ENCODE results near the gene ISCA1. TPM values are rescaled to one million over a fixed set of nuclear protein-coding genes. Genes with fewer than 3 reads are reported as not detected.
"Not testable (repeated sequence)": the region's sequence is repeated elsewhere in the genome, so short reads cannot be mapped to it uniquely, and the experiment has no call there.

ISCA1 gene
- total RNA-seq, 1 donor from 2014 or later, result 20.6 TPM

DNA sequence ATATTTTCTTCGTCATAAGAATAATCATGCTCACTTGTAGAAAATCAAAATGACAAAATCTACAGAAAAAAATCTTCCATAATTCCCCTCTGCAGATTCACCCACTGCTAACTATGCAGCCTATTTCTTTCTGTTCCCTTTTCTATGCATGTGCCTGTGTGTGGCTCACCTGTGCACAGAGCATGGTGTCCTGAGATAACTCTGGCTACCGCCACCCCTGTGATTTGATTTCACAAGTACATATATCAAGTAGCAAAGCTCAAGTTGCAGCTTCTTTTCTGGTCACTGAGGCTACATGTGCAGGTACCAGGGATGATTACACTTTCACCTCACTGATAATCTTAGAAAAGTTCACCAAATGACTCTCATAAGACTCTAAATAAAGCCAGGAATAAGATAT lies 18.4 kb upstream of the ISCA1 start:
- H3K27ac ChIP-seq, result no peak overlapping the region
- TF ChIP-seq CTCF (IDR thresholded peaks at IDR 0.05), result no peak
- H3K36me3 ChIP-seq, result peaks cover 72 to 90% of the 10 kb centered on the region in 2 donors
- no peaks in the 10 kb centered on the region for H3K27me3 ChIP-seq
- H3K4me3 ChIP-seq, result no peak overlapping the region
- H3K4me1 ChIP-seq, result no peaks in the 10 kb centered on the region
- DNase-seq (ENCODE audit: low spot score in 2 of 2), result no peak
- no peaks in the 10 kb centered on the region for H3K9me3 ChIP-seq
- intact Hi-C loops (cut with DNase I), result no loop called here

GRCh38 chr9:86298873-86299272 lies 16.5 kb upstream of the ISCA1 start:
- Histone ChIP-seq H3K9me3 (no peaks in the 10 kb centered on the region), H3K4me3 (no peak overlapping the region), H3K27me3 (no peaks in the 10 kb centered on the region), H3K4me1 (no peaks in the 10 kb centered on the region), H3K27ac (no peak overlapping the region), H3K36me3 (peaks cover 56 to 73% of the 10 kb centered on the region in 2 donors)
- no peak for TF ChIP-seq CTCF (IDR thresholded peaks at IDR 0.05)
- no peak for DNase-seq (ENCODE audit: low spot score in 2 of 2)
- intact Hi-C loops (cut with DNase I), result no loop called here

- H3K4me3 ChIP-seq; H3K4me1 ChIP-seq; DNase-seq (ENCODE audit: low spot score in 2 of 2); H3K9me3 ChIP-seq; intact Hi-C loops (cut with DNase I); H3K27me3 ChIP-seq; H3K27ac ChIP-seq: not testable (repeated sequence)
- peaks cover 0 to 11% of the 10 kb centered on the region in 2 donors for H3K36me3 ChIP-seq
These were observed 8.0 kb upstream of the ISCA1 start for GRCh38 chr9:86290341-86290740.

DNA sequence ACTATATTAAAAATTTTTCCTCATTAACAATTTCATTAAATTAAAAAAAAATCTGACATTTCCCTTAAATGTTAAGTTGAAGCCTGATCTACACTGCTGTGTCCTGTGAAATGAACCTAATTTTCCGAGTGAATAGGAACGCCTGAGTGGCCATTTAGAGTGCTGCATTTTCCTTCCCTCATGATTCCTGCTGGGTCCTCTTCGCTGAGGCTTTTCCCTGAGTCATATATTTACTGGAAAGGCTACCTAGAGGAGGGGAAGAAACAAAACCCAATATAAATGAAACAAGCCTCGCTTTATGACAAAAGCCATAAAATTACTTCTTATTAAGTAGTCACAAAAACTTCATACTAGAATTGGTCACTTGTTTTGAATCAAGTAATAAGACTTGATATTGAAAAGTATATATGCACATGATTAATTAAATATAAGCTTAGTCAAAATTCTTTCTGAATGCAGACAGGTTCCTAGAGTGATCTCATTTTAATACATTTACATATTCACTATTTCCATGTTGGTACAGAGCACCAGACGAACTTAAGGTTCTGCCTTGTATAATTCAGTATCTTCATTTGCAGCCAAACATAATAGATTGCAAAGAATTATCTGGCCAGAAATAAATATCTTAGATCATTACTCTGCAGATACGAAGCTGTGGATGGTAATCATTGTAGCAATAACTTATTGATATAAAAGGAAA lies 6.3 kb upstream of the ISCA1 start:
- intact Hi-C loops (cut with DNase I), result no loop called here

GRCh38 chr9:86287013-86287412 lies 4.7 kb upstream of the ISCA1 start:
- no peaks in the 10 kb centered on the region for H3K9me3 ChIP-seq
- H3K27me3 ChIP-seq, result no peaks in the 10 kb centered on the region
- TF ChIP-seq CTCF (IDR thresholded peaks at IDR 0.05), result no peak
- intact Hi-C loops (cut with DNase I), result no loop called here
- H3K36me3 ChIP-seq, result peaks cover 0 to 11% of the 10 kb centered on the region in 2 donors
- H3K27ac ChIP-seq, result no peak overlapping the region
- no peak for DNase-seq (ENCODE audit: low spot score in 2 of 2)
- H3K4me1 ChIP-seq, result no peaks in the 10 kb centered on the region
- H3K4me3 ChIP-seq, result no peak overlapping the region

More for the DNA sequence above, 6.3 kb upstream of the ISCA1 start:
- no peak for TF ChIP-seq CTCF (IDR thresholded peaks at IDR 0.05)
- H3K4me3 ChIP-seq, result no peak overlapping the region
- DNase-seq (ENCODE audit: low spot score in 2 of 2), result no peak
- H3K4me1 ChIP-seq, result no peaks in the 10 kb centered on the region
- H3K9me3 ChIP-seq, result no peaks in the 10 kb centered on the region
- H3K27ac ChIP-seq, result no peak overlapping the region
- no peaks in the 10 kb centered on the region for H3K27me3 ChIP-seq
- peaks cover 0 to 11% of the 10 kb centered on the region in 2 donors for H3K36me3 ChIP-seq

GRCh38 chr9:86286278-86286677 lies 3.9 kb upstream of the ISCA1 start:
- no peak for TF ChIP-seq CTCF (IDR thresholded peaks at IDR 0.05)
- H3K4me1 ChIP-seq, result peaks cover 0 to under 1% of the 10 kb centered on the region in 2 donors
- peaks cover 0 to 11% of the 10 kb centered on the region in 2 donors for H3K36me3 ChIP-seq
- H3K4me3 ChIP-seq, result no peak overlapping the region
- no peaks in the 10 kb centered on the region for H3K27me3 ChIP-seq
- no peak overlapping the region for H3K27ac ChIP-seq
- intact Hi-C loops (cut with DNase I), result no loop called here
- H3K9me3 ChIP-seq, result no peaks in the 10 kb centered on the region
- DNase-seq (ENCODE audit: low spot score in 2 of 2), result no peak

Data from ascending aorta (tissue), 2 donors.